HepG2 (cell line): ENCODE data around the gene ABCG5. TPM values are rescaled to one million over a fixed set of nuclear protein-coding genes. Genes with fewer than 3 reads are reported as not detected.

Source experiments
- ATAC-seq: fragments of 200-7000 bp; cut with Tn5 transposase; 3 replicates; pipeline ENCODE4 v1.9.1; 2020; ENCODE audit warnings: mild to moderate bottlenecking, moderate library complexity
- BruUV-seq: library from RNA; stranded (reverse); fragments of 400-500 nt; replicated peaks from 2 replicates; lab custom pipeline; 2021; lab: Mats Ljungman, UMichigan
- CTCF ChIA-PET: fragments of 300-600 bp; formaldehyde crosslinking; extraction: SDS; loops from one replicate; lab custom pipeline; 2021; ENCODE audit warnings: low total read pairs, inconsistent platforms, low intra/inter-chr PET ratio; lab: Yijun Ruan, JAX
- POLR2A ChIA-PET: fragments of 350-600 bp; sonication (Branson Sonifier 250); formaldehyde crosslinking; loops from one replicate; lab custom pipeline; 2020; ENCODE audit warnings: antibody characterized with exemption, inconsistent platforms; lab: Yijun Ruan, JAX
- DNase-seq: peaks from one replicate; pipeline ENCODE4 v3.0.0-alpha.2; 2015; ENCODE audit warnings: low spot score
- FAIRE-seq: peaks from 3 replicates; lab custom pipeline; 2011; peaks lifted over from hg19 to GRCh38; lab: Jason Lieb, UNC
- H2AFZ ChIP-seq: one replicate; pipeline ENCODE4 v1.6.1; 2011; ENCODE audit warnings: low read length, inconsistent platforms
- H3K27ac ChIP-seq: fragments of 300-600 bp; 3 replicates; pipeline ENCODE4 v1.8.0; 2011; ENCODE audit warnings: mixed run types, mild to moderate bottlenecking, mixed read lengths, low read length, inconsistent platforms; ENCODE audit not compliant: insufficient read depth; ENCODE audit errors: extremely low read length
- H3K27me3 ChIP-seq, 2 experiments: fragments of 200-600 bp in 1 of 2; 2 replicates in 1 of 2; 3 replicates in 1 of 2; pipeline versions ENCODE4 v1.6.0 to v1.8.0; 2011; ENCODE audit warnings: low read length in 2 of 2, mild to moderate bottlenecking in 2 of 2, moderate library complexity in 2 of 2, inconsistent platforms in 1 of 2; ENCODE audit not compliant: insufficient read depth in 2 of 2, control insufficient read depth in 1 of 2
- H3K36me3 ChIP-seq, 2 experiments: fragments of 200-600 bp in 1 of 2; replicated peaks in 1 of 2; 2 replicates in 1 of 2; 3 replicates in 1 of 2; pipeline versions ENCODE4 v1.5.1 to v1.8.0; 2011; ENCODE audit warnings: low read length in 2 of 2, inconsistent platforms in 1 of 2; ENCODE audit not compliant: insufficient read depth in 2 of 2, control insufficient read depth in 1 of 2
- H3K4me1 ChIP-seq: 2 replicates; pipeline ENCODE4 v1.5.1; 2012; ENCODE audit warnings: low read length, inconsistent platforms; ENCODE audit not compliant: insufficient read depth
- H3K4me2 ChIP-seq: 2 replicates; pipeline ENCODE4 v1.6.0; 2011; ENCODE audit warnings: low read depth, low read length, inconsistent platforms
- H3K4me3 ChIP-seq, 3 experiments: fragments of 200-600 bp in 1 of 3; sonication (generic), shearing (Covaris generic) in 1 of 3; replicated peaks in 1 of 3; 2 replicates each; pipeline ENCODE4 v1.5.1; 2011 to 2016; ENCODE audit warnings: low read length in 3 of 3, inconsistent platforms in 2 of 3, low read depth in 2 of 3, mild to moderate bottlenecking in 2 of 3, control low read depth in 1 of 3, mixed read lengths in 1 of 3; ENCODE audit not compliant: insufficient read depth in 1 of 3
- H3K79me2 ChIP-seq: one replicate; pipeline ENCODE4 v1.6.1; 2011; ENCODE audit warnings: low read length, inconsistent platforms; ENCODE audit not compliant: insufficient read depth
- H3K9ac ChIP-seq: 2 replicates; pipeline ENCODE4 v1.6.0; 2011; ENCODE audit warnings: mild to moderate bottlenecking, low read depth, low read length, inconsistent platforms; ENCODE audit not compliant: insufficient read depth
- H3K9me3 ChIP-seq: 2 replicates; pipeline ENCODE4 v1.5.1; 2012; ENCODE audit warnings: mild to moderate bottlenecking, low read length
- H4K20me1 ChIP-seq: 2 replicates; pipeline ENCODE4 v1.6.0; 2011; ENCODE audit warnings: inconsistent platforms, mild to moderate bottlenecking, low read length, moderate library complexity; ENCODE audit not compliant: insufficient read depth
- ATF7 ChIP-seq, 2 experiments: fragments of 450-650 bp in 1 of 2; sonication (generic) in 1 of 2; formaldehyde crosslinking in 1 of 2; IDR thresholded peaks; 2 replicates each; pipeline versions ENCODE4 v1.4.0 to v1.6.1; 2016 to 2020; ENCODE audit warnings: antibody characterized with exemption in 1 of 2, mild to moderate bottlenecking in 1 of 2, missing genetic modification reagents in 1 of 2
- BCL3 ChIP-seq: sonication (generic); formaldehyde crosslinking; IDR thresholded peaks from 2 replicates; pipeline ENCODE4 v1.5.1; 2020; ENCODE audit warnings: mild to moderate bottlenecking, missing genetic modification reagents, moderate library complexity
- CTCF ChIP-seq: sonication (generic); formaldehyde crosslinking; IDR thresholded peaks from 2 replicates; pipeline ENCODE4 v1.5.0; 2020; ENCODE audit warnings: mild to moderate bottlenecking, missing genetic modification reagents, moderate library complexity
- HNF1B ChIP-seq: sonication (generic); formaldehyde crosslinking; IDR thresholded peaks from 2 replicates; pipeline ENCODE4 v1.5.1; 2020; ENCODE audit warnings: mild to moderate bottlenecking, moderate library complexity, missing genetic modification reagents
- LRRFIP1 ChIP-seq: sonication (generic); formaldehyde crosslinking; conservative IDR thresholded peaks from 2 replicates; pipeline ENCODE4 v1.4.0; 2020; ENCODE audit warnings: missing genetic modification reagents
- MTA3 ChIP-seq: sonication (generic); formaldehyde crosslinking; IDR thresholded peaks from 2 replicates; pipeline ENCODE4 v1.4.0; 2020; ENCODE audit warnings: missing genetic modification reagents
- NFRKB ChIP-seq: fragments of 450-650 bp; IDR thresholded peaks from 2 replicates; pipeline ENCODE4 v1.6.1; 2017
- RARG ChIP-seq: sonication (generic); formaldehyde crosslinking; IDR thresholded peaks from 2 replicates; pipeline ENCODE4 v1.4.0; 2020; ENCODE audit warnings: low read depth, mild to moderate bottlenecking, missing genetic modification reagents
- RBAK ChIP-seq: sonication (generic); formaldehyde crosslinking; IDR thresholded peaks from 2 replicates; pipeline ENCODE4 v1.5.1; 2020; ENCODE audit warnings: mild to moderate bottlenecking, missing genetic modification reagents
- SP4 ChIP-seq: sonication (generic); formaldehyde crosslinking; IDR thresholded peaks from 2 replicates; pipeline ENCODE4 v1.8.1; 2023; ENCODE audit warnings: mild to moderate bottlenecking, missing genetic modification reagents
- YEATS2 ChIP-seq: sonication (generic); formaldehyde crosslinking; IDR thresholded peaks from 2 replicates; pipeline ENCODE4 v1.4.0; 2020; ENCODE audit warnings: missing genetic modification reagents, borderline replicate concordance
- ZFYVE20 ChIP-seq: sonication (generic); formaldehyde crosslinking; IDR thresholded peaks from 2 replicates; pipeline ENCODE4 v1.8.0; 2023; ENCODE audit warnings: low read depth, mild to moderate bottlenecking, moderate library complexity, missing genetic modification reagents, borderline replicate concordance
- ZNF24 ChIP-seq: fragments of 450-650 bp; IDR thresholded peaks from 2 replicates; pipeline ENCODE4 v1.6.1; 2017; ENCODE audit warnings: antibody characterized with exemption, mild to moderate bottlenecking
- ZNF547 ChIP-seq: sonication (generic); formaldehyde crosslinking; IDR thresholded peaks from 2 replicates; pipeline ENCODE4 v1.5.1; 2020; ENCODE audit warnings: mild to moderate bottlenecking, missing genetic modification reagents
- WGBS: methylation state at CpG from one replicate; pipeline ENCODE4 v1.1.6; 2017; ENCODE audit warnings: low lambda C conversion rate; 5-methylcytosine and 5-hydroxymethylcytosine counted together
- in situ Hi-C: cut with HindIII; loops from 2 replicates; pipeline ENCODE4 v1.10.0; 2017; ENCODE audit warnings: low pct_unique_long_range_greater_than_20kb; ENCODE audit not compliant: extremely low pct_ligation_motif_present
- intact Hi-C: fragments of 100-400 bp; cut with micrococcal nuclease; formaldehyde crosslinking; loops from one replicate; pipeline ENCODE4 v1.10.0; 2022; ENCODE audit not compliant: unreplicated experiment
- polyA plus RNA-seq, 8 experiments: library from polyadenylated mRNA; depleted of rRNA in 3 of 8; stranded (reverse) in 7 of 8; unstranded in 1 of 8; fragments of >200 nt; fragmentation: Illumina TruSeq in 4 of 8; extraction: Trizol in 4 of 8; gene quantifications; 2 replicates each; pipeline versions ENCODE4 v1.2.1 to v1.2.3, GENCODE V29; 2011 to 2016; ENCODE audit warnings: low read depth in 4 of 8, missing spikeins in 1 of 8, mixed read lengths in 1 of 8; ENCODE audit not compliant: insufficient read depth in 1 of 8
- total RNA-seq, 5 experiments: library from RNA; depleted of rRNA; stranded (reverse); fragments of >200 nt; fragmentation: Illumina TruSeq; extraction: Trizol; gene quantifications; 2 replicates each; pipeline ENCODE4 v1.2.3, GENCODE V29; 2016; ENCODE audit warnings: low read depth in 1 of 5

ABCG5 gene
- total and polyA plus RNA-seq, 2 of the 13 experiments (the other 11 are each of a cell fraction or from before 2014, with no cell fraction given), result 15.1 to 39.0 TPM

GRCh38 chr2:43852196-43852730 lies 13.6 kb upstream of the ABCG5 start (continued):
- TF ChIP-seq SP4 (CRISPR knock-in tag) (no peak), MTA3 (CRISPR knock-in tag) (no peak), RARG (CRISPR knock-in tag) (no peak), RBAK (no peak), CTCF (CRISPR knock-in tag) (no peak), HNF1B (CRISPR knock-in tag) (no peak)

GRCh38 chr2:43851011-43851980 lies 12.7 kb upstream of the ABCG5 start:
- CTCF ChIA-PET, result no interaction called here
- no peaks in the 10 kb centered on the region for H3K9me3 ChIP-seq
- WGBS, result 94% methylated on average over 15 of the region's 20 CpGs
- H4K20me1 ChIP-seq, result no peaks in the 10 kb centered on the region
- FAIRE-seq (no peak), DNase-seq (no peak), ATAC-seq (no peak)
- in situ Hi-C loops, result no loop called here
- H3K79me2 ChIP-seq, result no peaks in the 10 kb centered on the region
- H3K4me3 ChIP-seq, result no peak overlapping the region
- no peaks in the 10 kb centered on the region for H3K27me3 ChIP-seq
- no peak overlapping the region for H2AFZ ChIP-seq
- H3K36me3 ChIP-seq, result peaks cover 16 to 21% of the 10 kb centered on the region in 2 experiments; a peak in 4 of 5 replicates
- H3K9ac ChIP-seq, result no peak overlapping the region
- H3K4me1 ChIP-seq, result no peaks in the 10 kb centered on the region
- intact Hi-C loops, result no loop called here
- no peak overlapping the region for H3K4me2 ChIP-seq
- POLR2A ChIA-PET, result no interaction called here
- H3K27ac ChIP-seq, result no peak overlapping the region
- no TSS peak for BruUV-seq
- TF ChIP-seq BCL3 (CRISPR knock-in tag) (0 out of 2 replicates have a peak, but pooled peaks have one; percentile 16), ZNF24 (no peak), LRRFIP1 (CRISPR knock-in tag) (no peak), ZNF547 (CRISPR knock-in tag) (no peak), ZFYVE20 (CRISPR knock-in tag) (no peak), NFRKB (no peak), YEATS2 (CRISPR knock-in tag) (no peak), ATF7 (IDR thresholded peaks at IDR 0.05) (no peak), ATF7 (CRISPR knock-in tag; IDR thresholded peaks at IDR 0.05) (no peak)
